Stomach smooth muscle (tissue), 2 donors: ENCODE measurements around the gene BHLHE23.

Experiments
- H3K27ac ChIP-seq: one replicate; pipeline ENCODE4 v1.7.0; 2013; ENCODE audit warnings: mild to moderate bottlenecking, low read length, inconsistent platforms
- H3K27me3 ChIP-seq, 2 donors: one replicate each; pipeline ENCODE4 v1.7.0; 2013; ENCODE audit warnings: low read length in 2 of 2; ENCODE audit not compliant: insufficient read depth in 2 of 2, control insufficient read depth in 1 of 2
- H3K36me3 ChIP-seq, 2 donors: one replicate each; pipeline ENCODE4 v1.7.0; 2013; ENCODE audit warnings: low read length in 2 of 2; ENCODE audit not compliant: control insufficient read depth in 2 of 2, insufficient read depth in 2 of 2
- H3K4me1 ChIP-seq: one replicate; pipeline ENCODE4 v1.7.0; 2013; ENCODE audit warnings: low read length; ENCODE audit not compliant: control insufficient read depth, insufficient read depth
- H3K4me3 ChIP-seq, 2 donors: one replicate each; pipeline ENCODE4 v1.7.0; 2013; ENCODE audit warnings: low read length in 2 of 2
- H3K9ac ChIP-seq, 2 donors: one replicate each; pipeline ENCODE4 v1.7.0; 2013; ENCODE audit warnings: low read length in 2 of 2, mild to moderate bottlenecking in 1 of 2
- H3K9me3 ChIP-seq, 2 donors: one replicate each; pipeline ENCODE4 v1.7.0; 2013; ENCODE audit warnings: low read length in 2 of 2; ENCODE audit not compliant: control insufficient read depth in 2 of 2
- donor health status: healthy.
- donor health status: Pancreatic carcinoma.

Gene BHLHE23

GRCh38 chr20:63017076-63017825 is 10.5 kb upstream of the BHLHE23 start:
- Histone ChIP-seq H3K4me1 (no peaks in the 10 kb centered on the region), H3K9me3 (peaks cover 14 to 17% of the 10 kb centered on the region in 2 donors), H3K27me3 (peaks cover 39 to 53% of the 10 kb centered on the region in 2 donors), H3K4me3 (no peak overlapping the region), H3K9ac (no peak overlapping the region), H3K36me3 (no peaks in the 10 kb centered on the region), H3K27ac (no peak overlapping the region)

- no peak overlapping the region for H3K27ac ChIP-seq
- H3K27me3 ChIP-seq, result peaks cover 41 to 47% of the 10 kb centered on the region in 2 donors
- H3K4me1 ChIP-seq, result no peaks in the 10 kb centered on the region
- H3K9ac ChIP-seq, result no peak overlapping the region
- H3K4me3 ChIP-seq, result no peak overlapping the region
- H3K9me3 ChIP-seq, result peaks cover 16 to 17% of the 10 kb centered on the region in 2 donors
- no peaks in the 10 kb centered on the region for H3K36me3 ChIP-seq
Measured at GRCh38 chr20:63016514-63017075, 9.8 kb upstream of the BHLHE23 start.

GRCh38 chr20:63015662-63016361 is 9.0 kb upstream of the BHLHE23 start:
- H3K27me3 ChIP-seq, result peaks cover 43 to 45% of the 10 kb centered on the region in 2 donors

GRCh38 chr20:63015147-63015661 is 8.4 kb upstream of the BHLHE23 start:
- Histone ChIP-seq H3K36me3 (no peaks in the 10 kb centered on the region), H3K27me3 (peaks cover 46 to 48% of the 10 kb centered on the region in 2 donors), H3K27ac (no peak overlapping the region), H3K9ac (no peak overlapping the region), H3K9me3 (peaks cover 11 to 13% of the 10 kb centered on the region in 2 donors), H3K4me3 (no peak overlapping the region), H3K4me1 (no peaks in the 10 kb centered on the region)

More at GRCh38 chr20:63015662-63016361, 9.0 kb upstream of the BHLHE23 start:
- H3K9me3 ChIP-seq, result peaks cover 15 to 16% of the 10 kb centered on the region in 2 donors
- H3K4me1 ChIP-seq, result no peaks in the 10 kb centered on the region
- no peaks in the 10 kb centered on the region for H3K36me3 ChIP-seq
- no peak overlapping the region for H3K4me3 ChIP-seq
- no peak overlapping the region for H3K27ac ChIP-seq
- H3K9ac ChIP-seq, result no peak overlapping the region

- Histone ChIP-seq H3K9ac (no peak overlapping the region), H3K36me3 (no peaks in the 10 kb centered on the region), H3K9me3 (peaks cover 11 to 13% of the 10 kb centered on the region in 2 donors), H3K27ac (no peak overlapping the region), H3K27me3 (peaks cover 51 to 53% of the 10 kb centered on the region in 2 donors), H3K4me3 (no peak overlapping the region), H3K4me1 (no peaks in the 10 kb centered on the region)
Measured at GRCh38 chr20:63014710-63015109, 7.9 kb upstream of the BHLHE23 start.

- Histone ChIP-seq H3K4me3 (no peak overlapping the region), H3K27me3 (peaks cover 55 to 57% of the 10 kb centered on the region in 2 donors)
Measured at GRCh38 chr20:63014287-63014686, 7.5 kb upstream of the BHLHE23 start.

GRCh38 chr20:63013207-63013606 is 6.4 kb upstream of the BHLHE23 start:
- H3K4me1 ChIP-seq, result peaks cover 9% of the 10 kb centered on the region
- H3K4me3 ChIP-seq, result no peak overlapping the region
- no peaks in the 10 kb centered on the region for H3K36me3 ChIP-seq

More at GRCh38 chr20:63014287-63014686, 7.5 kb upstream of the BHLHE23 start:
- peaks cover under 1% of the 10 kb centered on the region for H3K4me1 ChIP-seq
- peaks cover 11 to 13% of the 10 kb centered on the region in 2 donors for H3K9me3 ChIP-seq
- no peak overlapping the region for H3K27ac ChIP-seq
- no peak overlapping the region for H3K9ac ChIP-seq
- no peaks in the 10 kb centered on the region for H3K36me3 ChIP-seq

GRCh38 chr20:63011798-63012197 is 5.0 kb upstream of the BHLHE23 start:
- peaks cover 15% of the 10 kb centered on the region for H3K4me1 ChIP-seq
- no peak overlapping the region for H3K4me3 ChIP-seq
- H3K27me3 ChIP-seq, result peaks cover 70 to 71% of the 10 kb centered on the region in 2 donors
- H3K9me3 ChIP-seq, result peaks cover 11 to 13% of the 10 kb centered on the region in 2 donors
- no peaks in the 10 kb centered on the region for H3K36me3 ChIP-seq
- no peak overlapping the region for H3K27ac ChIP-seq
- no peak overlapping the region for H3K9ac ChIP-seq

More at GRCh38 chr20:63013207-63013606, 6.4 kb upstream of the BHLHE23 start:
- Histone ChIP-seq H3K27me3 (peaks cover 65 to 66% of the 10 kb centered on the region in 2 donors), H3K27ac (no peak overlapping the region), H3K9ac (no peak overlapping the region), H3K9me3 (peaks cover 11 to 13% of the 10 kb centered on the region in 2 donors)

- Histone ChIP-seq H3K9me3 (peaks cover 11 to 13% of the 10 kb centered on the region in 2 donors), H3K27ac (no peak overlapping the region), H3K4me3 (no peak overlapping the region), H3K36me3 (no peaks in the 10 kb centered on the region), H3K27me3 (peaks cover 65 to 70% of the 10 kb centered on the region in 2 donors), H3K4me1 (peaks cover 21% of the 10 kb centered on the region), H3K9ac (no peak overlapping the region)
Measured at GRCh38 chr20:63009988-63010769, 3.4 kb upstream of the BHLHE23 start.
